Liver (tissue), 9 donors: Measurements from ENCODE around the gene ROBO4. TPM values are rescaled to one million over a fixed set of nuclear protein-coding genes. Genes with fewer than 3 reads are reported as not detected.

Experiments used
- DNase-seq: peaks from one replicate; pipeline ENCODE4 v3.0.0-alpha.2; 2017; ENCODE audit warnings: low spot score
- H3K27ac ChIP-seq, 2 donors: one replicate each; pipeline ENCODE4 v1.7.0; 2013; ENCODE audit warnings: inconsistent platforms in 2 of 2, low read length in 2 of 2, control low read depth in 1 of 2, low read depth in 1 of 2, mild to moderate bottlenecking in 1 of 2
- H3K27me3 ChIP-seq, 4 donors: one replicate each; pipeline versions ENCODE4 v1.6.1 to v1.7.0; 2013; ENCODE audit warnings: low read length in 3 of 4, inconsistent platforms in 1 of 4, mild to moderate bottlenecking in 1 of 4, moderate library complexity in 1 of 4; ENCODE audit not compliant: control insufficient read depth in 4 of 4, insufficient read depth in 4 of 4
- H3K36me3 ChIP-seq, 4 donors: one replicate each; pipeline versions ENCODE4 v1.6.1 to v1.7.0; 2013; ENCODE audit warnings: low read length in 3 of 4, mild to moderate bottlenecking in 3 of 4, low read depth in 1 of 4, moderate library complexity in 1 of 4; ENCODE audit not compliant: control insufficient read depth in 4 of 4, insufficient read depth in 3 of 4
- H3K4me1 ChIP-seq, 4 donors: one replicate each; pipeline versions ENCODE4 v1.6.1 to v1.7.0; 2013; ENCODE audit warnings: low read length in 3 of 4, mild to moderate bottlenecking in 3 of 4, moderate library complexity in 1 of 4; ENCODE audit not compliant: control insufficient read depth in 4 of 4, insufficient read depth in 4 of 4
- H3K4me3 ChIP-seq, 3 donors: one replicate each; pipeline versions ENCODE4 v1.6.1 to v1.7.0; 2013; ENCODE audit warnings: low read length in 3 of 3, control low read depth in 1 of 3, low read depth in 1 of 3, mild to moderate bottlenecking in 1 of 3
- H3K9ac ChIP-seq, 2 donors: one replicate each; pipeline ENCODE4 v1.7.0; 2013; ENCODE audit warnings: low read length in 2 of 2, mild to moderate bottlenecking in 2 of 2, moderate library complexity in 2 of 2, control low read depth in 1 of 2, low read depth in 1 of 2
- H3K9me3 ChIP-seq, 4 donors: one replicate each; pipeline versions ENCODE4 v1.6.1 to v1.7.0; 2013; ENCODE audit warnings: low read length in 3 of 4; ENCODE audit not compliant: control insufficient read depth in 4 of 4
- EGR1 ChIP-seq, 2 donors: IDR thresholded peaks; 2 replicates each; pipeline ENCODE4 v1.6.1; 2016 to 2018; ENCODE audit warnings: antibody characterized with exemption in 2 of 2, low read depth in 2 of 2
- FOXA2 ChIP-seq: IDR thresholded peaks from 2 replicates; pipeline ENCODE4 v1.6.1; 2016; ENCODE audit warnings: antibody characterized with exemption
- GABPA ChIP-seq, 2 donors: IDR thresholded peaks in 1 of 2; conservative IDR thresholded peaks in 1 of 2; 2 replicates each; pipeline ENCODE4 v1.6.1; 2016; ENCODE audit warnings: antibody characterized with exemption in 2 of 2, mild to moderate bottlenecking in 1 of 2, moderate library complexity in 1 of 2
- HNF4A ChIP-seq, 2 donors: conservative IDR thresholded peaks; 2 replicates each; pipeline ENCODE4 v1.6.1; 2016; ENCODE audit warnings: antibody characterized with exemption in 2 of 2, mild to moderate bottlenecking in 2 of 2
- MAX ChIP-seq: IDR thresholded peaks from 2 replicates; pipeline ENCODE4 v1.6.1; 2016; ENCODE audit warnings: antibody characterized with exemption
- REST ChIP-seq: IDR thresholded peaks from 2 replicates; pipeline ENCODE4 v1.6.1; 2016; ENCODE audit warnings: antibody characterized with exemption, mild to moderate bottlenecking
- RXRA ChIP-seq, 2 donors: IDR thresholded peaks; 2 replicates each; pipeline ENCODE4 v1.6.1; 2017 to 2018; ENCODE audit warnings: antibody characterized with exemption in 2 of 2, mild to moderate bottlenecking in 1 of 2
- SP1 ChIP-seq: IDR thresholded peaks from 2 replicates; pipeline ENCODE4 v1.6.1; 2018; ENCODE audit warnings: antibody characterized with exemption, mild to moderate bottlenecking
- TAF1 ChIP-seq: conservative IDR thresholded peaks from 2 replicates; pipeline ENCODE4 v1.6.1; 2016; ENCODE audit warnings: antibody characterized with exemption, mild to moderate bottlenecking
- ZBTB33 ChIP-seq: IDR thresholded peaks from 2 replicates; pipeline ENCODE4 v1.6.1; 2016; ENCODE audit warnings: antibody characterized with exemption
- WGBS: extraction: QIAGEN DNeasy Blood & Tissue Kit; methylation state at CpG from one replicate; pipeline ENCODE4 v1.1.7; 2013; 5-methylcytosine and 5-hydroxymethylcytosine counted together
- polyA plus RNA-seq, 2 donors: library from polyadenylated mRNA; stranded (reverse) in 1 of 2; unstranded in 1 of 2; fragments of 200-250 nt in 1 of 2; fragments of >200 nt in 1 of 2; fragmentation: Nextera tagmentation in 1 of 2; extraction: Ambion mirVana in 1 of 2; gene quantifications; one replicate each; pipeline versions ENCODE4 v1.2.1 to v1.2.3, GENCODE V29; 2013 to 2015
- total RNA-seq, 2 donors: library from RNA; depleted of rRNA; stranded (reverse); fragments of >200 nt; gene quantifications; one replicate each; pipeline ENCODE4 v1.2.3, GENCODE V29; 2014
- donor health status: healthy.
- donor health status: healthy.
- donor health status: healthy.
- donor health status: healthy.
- donor health status: healthy.

Gene ROBO4
- total and polyA plus RNA-seq, 4 donors: 2.5 to 17.2 (median 7.6) TPM

GRCh38 chr11:124890683-124891372, 6.8 kb downstream of the ROBO4 start (continued):
- TF ChIP-seq REST (no peak), TAF1 (no peak)

GRCh38 chr11:124890151-124890550, 7.5 kb downstream of the ROBO4 start:
- Histone ChIP-seq H3K4me1 (peaks cover 0 to 6% (median 1%) of the 10 kb centered on the region in 4 donors), H3K27ac (no peak overlapping the region), H3K9ac (no peak overlapping the region), H3K36me3 (no peaks in the 10 kb centered on the region), H3K27me3 (no peaks in the 10 kb centered on the region), H3K9me3 (no peaks in the 10 kb centered on the region), H3K4me3 (no peak overlapping the region)
- 93% methylated on average over 2 of the region's 2 CpGs for WGBS
- TF ChIP-seq MAX (no peak), FOXA2 (no peak), ZBTB33 (no peak), EGR1 (IDR thresholded peaks at IDR 0.05; ENCODE audit: low read depth in 2 of 2) (no peak), GABPA (IDR thresholded peaks at IDR 0.05 in 1 of 2, conservative IDR thresholded peaks at IDR 0.05 in 1 of 2) (no peak), SP1 (no peak), RXRA (IDR thresholded peaks at IDR 0.05) (no peak), REST (no peak), HNF4A (conservative IDR thresholded peaks at IDR 0.05) (no peak)
- no peak for DNase-seq
